ENCODE data around the gene SAP30L.

GRCh38 chr5:154467655-154468354 is 22.0 kb downstream of the SAP30L start:
- TF ChIP-seq CTCF (CRISPR knock-in tag; IDR thresholded peaks at IDR 0.05) (peak; percentile 88), ATF1 (CRISPR knock-in tag; IDR thresholded peaks at IDR 0.05) (no peak), SRF (IDR thresholded peaks at IDR 0.05; ENCODE audit: low read depth, low read length) (no peak), TARDBP (CRISPR knock-in tag; IDR thresholded peaks at IDR 0.05) (no peak), ZNF770 (CRISPR knock-in tag; IDR thresholded peaks at IDR 0.05) (no peak), JUN (CRISPR knock-in tag; IDR thresholded peaks at IDR 0.05) (no peak), POLR2A (IDR thresholded peaks at IDR 0.05; ENCODE audit: insufficient read depth in 1 of 2, low read depth in 2 of 2, low read length in 2 of 2) (no peak), DPF2 (CRISPR knock-in tag; IDR thresholded peaks at IDR 0.05; ENCODE audit: borderline replicate concordance, low read depth) (no peak), ZNF556 (CRISPR knock-in tag; IDR thresholded peaks at IDR 0.05; ENCODE audit: borderline replicate concordance) (no peak), NFE2L2 (IDR thresholded peaks at IDR 0.05; ENCODE audit: low read length) (no peak), REST (IDR thresholded peaks at IDR 0.05; ENCODE audit: borderline replicate concordance in 1 of 2, low read depth in 1 of 2, low read length in 2 of 2) (no peak), ZNF124 (CRISPR knock-in tag; IDR thresholded peaks at IDR 0.05) (no peak), JUNB (CRISPR knock-in tag; IDR thresholded peaks at IDR 0.05; ENCODE audit: borderline replicate concordance) (no peak), THYN1 (CRISPR knock-in tag; IDR thresholded peaks at IDR 0.05; ENCODE audit: borderline replicate concordance, low read depth) (no peak)
